Stimulated activated CD4-positive, alpha-beta T cell treated with anti-CD3 and anti-CD28 coated beads, TNF-alpha, amount 100 ng/mL, for 24 hours (primary cell): Measurements from ENCODE around the gene SIDT2.

Source experiments
- DNase-seq, 3 experiments: peaks; one replicate each; pipeline ENCODE4 v3.0.0-alpha.2; 2020; ENCODE audit warnings: low read depth in 3 of 3

The SIDT2 gene

DNA sequence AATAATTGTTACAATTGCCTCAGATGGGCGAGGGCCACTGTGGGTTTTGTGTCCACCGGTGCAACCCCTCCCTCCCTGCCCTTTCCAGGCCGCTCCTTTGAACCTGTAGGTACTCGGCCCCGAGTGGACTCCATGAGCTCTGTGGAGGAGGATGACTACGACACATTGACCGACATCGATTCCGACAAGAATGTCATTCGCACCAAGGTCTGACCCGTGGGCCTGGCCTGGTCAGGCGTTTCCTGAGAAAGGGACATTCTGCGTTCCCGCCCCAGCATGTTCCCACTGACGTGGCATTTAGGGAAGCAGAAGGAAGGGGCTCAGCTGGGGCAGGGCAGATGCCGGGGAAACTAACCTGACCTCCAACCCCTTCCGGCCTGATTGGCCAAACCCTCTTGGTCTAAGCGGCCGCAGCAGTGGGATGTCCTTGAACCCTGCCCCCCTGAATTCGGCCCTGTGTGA is 10.1 kb downstream of the SIDT2 start:
- DNase-seq: no peak

- no peak for DNase-seq
These were observed 10.8 kb downstream of the SIDT2 start for GRCh38 chr11:117189191-117189940.

GRCh38 chr11:117189941-117190544 is 11.5 kb downstream of the SIDT2 start:
- no peak for DNase-seq

DNA sequence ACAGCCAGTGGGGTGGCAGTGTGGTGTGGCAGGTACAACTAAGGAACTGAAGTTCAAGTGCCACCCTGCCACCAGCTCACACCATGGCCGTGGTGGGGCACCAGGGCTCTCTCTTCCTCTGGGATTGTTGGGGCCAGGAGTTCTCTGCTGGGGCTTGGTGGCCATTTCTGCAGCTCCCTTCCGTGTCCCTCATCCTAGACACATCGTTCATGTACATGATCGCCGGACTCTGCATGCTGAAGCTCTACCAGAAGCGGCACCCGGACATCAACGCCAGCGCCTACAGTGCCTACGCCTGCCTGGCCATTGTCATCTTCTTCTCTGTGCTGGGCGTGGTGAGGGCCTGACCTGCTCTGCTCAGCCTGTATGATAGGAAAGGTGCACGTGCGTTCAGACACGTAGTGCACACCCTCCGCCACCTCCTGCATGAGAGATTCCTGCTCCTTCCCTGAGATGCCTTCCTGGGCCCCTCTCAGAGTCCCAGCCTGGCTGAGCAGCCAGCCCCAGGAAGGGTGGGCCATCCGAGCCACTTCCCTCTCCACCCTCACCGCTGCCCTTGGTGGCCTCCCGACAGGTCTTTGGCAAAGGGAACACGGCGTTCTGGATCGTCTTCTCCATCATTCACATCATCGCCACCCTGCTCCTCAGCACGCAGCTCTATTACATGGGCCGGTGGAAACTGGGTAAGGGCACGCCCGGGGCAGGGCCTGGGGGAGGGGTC is 13.3 kb downstream of the SIDT2 start:
- no peak for DNase-seq

DNA sequence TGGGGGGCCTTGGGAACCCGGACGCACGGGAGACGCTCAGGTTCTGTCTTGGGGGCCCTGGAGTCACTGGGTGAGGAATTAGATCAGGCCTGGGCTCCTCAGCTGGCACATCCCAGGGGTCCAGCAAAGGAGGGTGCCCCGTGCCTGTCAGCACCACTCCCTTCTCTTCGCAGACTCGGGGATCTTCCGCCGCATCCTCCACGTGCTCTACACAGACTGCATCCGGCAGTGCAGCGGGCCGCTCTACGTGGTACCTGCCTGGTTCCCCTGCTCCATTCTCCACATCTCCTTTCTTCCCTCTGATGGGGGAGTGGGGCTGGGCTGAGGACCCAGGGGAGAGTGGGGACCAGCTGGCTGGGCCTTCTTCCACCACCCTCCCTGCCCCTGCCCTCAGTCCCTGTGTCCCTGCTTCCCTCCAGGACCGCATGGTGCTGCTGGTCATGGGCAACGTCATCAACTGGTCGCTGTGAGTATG is 13.9 kb downstream of the SIDT2 start:
- DNase-seq: no peak

- DNase-seq: no peak
These were observed 14.8 kb downstream of the SIDT2 start for GRCh38 chr11:117193130-117194020.

DNA sequence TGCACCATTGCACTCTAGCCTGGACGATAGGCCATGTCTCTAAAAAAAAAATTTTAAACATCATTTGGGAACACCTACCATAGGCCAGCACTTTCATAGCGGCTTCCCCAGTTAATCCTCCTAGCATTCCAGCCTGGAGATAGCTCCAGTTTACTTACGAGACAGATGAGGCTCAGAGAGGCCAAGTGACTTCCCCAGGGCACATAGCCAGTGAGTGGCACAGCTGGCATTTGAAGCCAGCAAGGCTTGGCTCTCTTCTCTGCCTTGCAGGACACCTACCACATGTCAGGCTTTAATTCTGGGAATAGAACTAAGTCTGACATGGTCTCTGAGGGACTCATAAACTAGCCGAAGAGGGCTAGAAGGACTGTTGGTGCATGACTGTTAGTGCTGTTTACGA is 15.7 kb downstream of the SIDT2 start:
- DNase-seq: no peak

DNA sequence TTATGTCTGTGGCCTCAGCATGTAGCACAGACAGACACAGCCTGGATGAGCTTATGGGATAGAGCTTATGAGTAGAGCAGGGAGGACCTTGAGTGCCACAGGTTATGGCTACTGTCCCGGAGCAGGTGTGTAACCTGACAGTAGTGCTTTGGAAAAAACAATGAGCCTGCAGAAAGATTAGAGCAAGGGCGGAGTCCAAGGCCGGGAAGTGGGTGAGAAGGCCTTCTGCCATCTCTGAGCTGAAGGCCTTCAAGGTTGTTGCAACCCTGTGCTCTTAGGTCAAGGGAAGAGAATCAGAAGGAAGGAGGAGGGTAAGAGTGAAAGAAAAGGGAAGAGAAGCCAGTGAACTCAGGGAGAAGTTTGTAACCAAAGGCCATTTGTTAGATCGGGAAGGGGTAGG is 16.7 kb downstream of the SIDT2 start:
- DNase-seq: no peak

- no peak for DNase-seq
These were observed 17.2 kb downstream of the SIDT2 start for GRCh38 chr11:117195761-117196160.

DNA sequence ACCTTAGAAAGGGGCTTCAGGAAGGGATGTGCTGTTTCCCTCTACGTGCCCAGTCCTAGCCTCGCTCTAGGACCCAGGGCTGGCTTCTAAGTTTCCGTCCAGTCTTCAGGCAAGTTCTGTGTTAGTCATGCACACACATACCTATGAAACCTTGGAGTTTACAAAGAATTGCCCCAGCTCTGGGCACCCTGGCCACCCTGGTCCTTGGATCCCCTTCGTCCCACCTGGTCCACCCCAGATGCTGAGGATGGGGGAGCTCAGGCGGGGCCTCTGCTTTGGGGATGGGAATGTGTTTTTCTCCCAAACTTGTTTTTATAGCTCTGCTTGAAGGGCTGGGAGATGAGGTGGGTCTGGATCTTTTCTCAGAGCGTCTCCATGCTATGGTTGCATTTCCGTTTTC is 18.5 kb downstream of the SIDT2 start:
- no peak for DNase-seq

DNA sequence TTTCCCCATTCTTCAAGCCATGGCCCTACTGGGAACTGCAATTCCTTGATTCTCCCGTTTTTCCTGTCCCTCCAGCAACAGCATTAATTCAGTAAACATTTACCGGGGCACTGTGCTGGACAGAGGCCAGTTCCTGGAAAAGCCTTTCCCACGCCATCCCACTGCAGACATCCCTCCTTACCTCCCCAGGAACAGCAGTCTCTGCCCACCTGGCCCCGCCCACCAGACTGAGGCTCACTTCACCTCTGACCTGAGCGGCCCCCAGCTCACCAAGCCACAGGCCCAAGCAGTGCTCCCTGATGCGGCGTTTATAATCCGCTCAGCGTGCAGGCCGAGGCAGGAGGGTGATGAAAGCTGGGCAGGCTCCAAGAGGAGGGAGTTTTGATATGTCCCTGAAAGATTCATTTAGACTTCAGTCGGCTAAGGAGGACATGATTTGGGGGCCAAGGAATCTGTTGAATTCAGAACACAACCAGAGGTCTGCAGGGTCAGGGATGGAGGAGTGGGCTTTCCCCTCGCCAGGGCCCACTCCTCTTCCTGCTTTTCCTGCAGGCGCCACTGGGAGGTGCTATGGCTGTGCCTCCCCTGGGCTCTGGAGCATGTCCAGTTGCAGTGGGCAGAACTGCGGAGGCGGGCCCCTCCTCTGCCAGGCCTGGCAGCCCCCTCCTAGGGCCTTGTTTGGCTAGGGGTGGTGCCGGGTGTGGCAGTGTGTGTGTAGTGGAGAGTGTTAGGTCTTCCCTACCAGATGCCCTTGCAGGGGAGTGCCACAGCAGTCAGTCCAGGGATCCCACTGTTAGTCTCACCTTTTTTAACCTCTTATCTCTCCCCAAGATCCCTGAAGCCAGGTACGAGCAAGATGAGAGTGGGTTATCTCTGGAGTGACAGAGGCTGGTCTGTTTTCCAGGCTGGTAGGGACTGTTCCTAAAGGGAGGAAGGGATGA is 19.2 kb downstream of the SIDT2 start:
- DNase-seq: no peak

GRCh38 chr11:117198613-117199012 is 20.1 kb downstream of the SIDT2 start:
- DNase-seq: no peak

DNA sequence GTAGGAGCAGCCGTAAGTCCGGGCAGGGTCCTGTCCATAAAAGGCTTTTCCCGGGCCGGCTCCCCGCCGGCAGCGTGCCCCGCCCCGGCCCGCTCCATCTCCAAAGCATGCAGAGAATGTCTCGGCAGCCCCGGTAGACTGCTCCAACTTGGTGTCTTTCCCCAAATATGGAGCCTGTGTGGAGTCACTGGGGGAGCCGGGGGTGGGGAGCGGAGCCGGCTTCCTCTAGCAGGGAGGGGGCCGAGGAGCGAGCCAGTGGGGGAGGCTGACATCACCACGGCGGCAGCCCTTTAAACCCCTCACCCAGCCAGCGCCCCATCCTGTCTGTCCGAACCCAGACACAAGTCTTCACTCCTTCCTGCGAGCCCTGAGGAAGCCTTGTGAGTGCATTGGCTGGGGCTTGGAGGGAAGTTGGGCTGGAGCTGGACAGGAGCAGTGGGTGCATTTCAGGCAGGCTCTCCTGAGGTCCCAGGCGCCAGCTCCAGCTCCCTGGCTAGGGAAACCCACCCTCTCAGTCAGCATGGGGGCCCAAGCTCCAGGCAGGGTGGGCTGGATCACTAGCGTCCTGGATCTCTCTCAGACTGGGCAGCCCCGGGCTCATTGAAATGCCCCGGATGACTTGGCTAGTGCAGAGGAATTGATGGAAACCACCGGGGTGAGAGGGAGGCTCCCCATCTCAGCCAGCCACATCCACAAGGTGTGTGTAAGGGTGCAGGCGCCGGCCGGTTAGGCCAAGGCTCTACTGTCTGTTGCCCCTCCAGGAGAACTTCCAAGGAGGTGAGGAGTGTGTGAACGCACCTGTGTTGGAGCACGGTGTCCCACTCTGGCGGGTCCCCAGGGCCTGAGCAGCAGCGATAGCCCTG is 20.7 kb downstream of the SIDT2 start, which contains the start of gene TAGLN:
Gene TAGLN, plus strand, starts transcription at position 318 of the 863 bp plus-strand sequence. CDS start 3,644 bp downstream, outside the sequence.
- no peak for DNase-seq

DNA sequence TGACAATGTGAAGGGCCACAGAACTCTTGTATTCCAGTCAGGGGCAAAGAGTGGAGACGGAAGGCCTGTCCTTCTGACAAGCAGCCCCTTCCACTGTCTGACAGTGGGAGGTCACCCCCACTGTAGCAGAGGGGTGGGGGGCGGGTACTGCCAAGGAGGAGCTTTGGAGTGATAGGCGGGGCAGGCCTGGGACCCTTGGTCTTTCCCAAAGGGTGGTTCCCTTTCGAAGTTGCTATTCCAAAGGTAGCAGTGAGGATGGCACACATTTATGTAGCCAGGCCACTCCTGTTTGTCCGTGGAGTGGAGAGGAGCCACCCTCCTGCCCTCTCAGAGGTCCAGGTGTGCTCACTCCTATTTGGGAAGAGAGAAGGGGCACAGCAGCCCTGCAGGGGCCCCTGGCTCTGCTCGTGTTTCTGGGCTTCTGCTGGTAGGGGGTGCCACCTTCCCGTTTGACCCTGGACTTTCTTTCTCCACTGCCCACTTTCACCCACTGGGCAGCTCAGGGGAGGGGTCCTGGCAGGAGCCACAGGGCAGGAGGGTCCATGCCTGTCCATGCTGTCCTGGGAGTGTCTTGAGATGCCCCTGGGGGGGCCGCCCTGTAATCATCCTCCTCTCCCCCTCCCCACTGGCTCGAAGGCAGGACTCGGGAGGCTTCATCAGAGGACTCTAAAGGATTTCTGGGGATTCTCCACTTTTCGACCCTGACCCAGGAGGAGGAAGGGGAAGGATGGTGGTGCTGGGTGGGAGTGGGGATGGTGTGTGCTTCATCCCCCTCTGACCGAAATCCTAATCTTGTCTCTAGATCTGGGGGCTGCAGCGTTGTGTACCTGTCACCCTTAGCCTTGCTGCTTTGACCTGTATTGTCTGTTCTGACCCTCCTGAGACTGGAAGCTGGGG is 21.6 kb downstream of the SIDT2 start:
- DNase-seq: no peak

DNA sequence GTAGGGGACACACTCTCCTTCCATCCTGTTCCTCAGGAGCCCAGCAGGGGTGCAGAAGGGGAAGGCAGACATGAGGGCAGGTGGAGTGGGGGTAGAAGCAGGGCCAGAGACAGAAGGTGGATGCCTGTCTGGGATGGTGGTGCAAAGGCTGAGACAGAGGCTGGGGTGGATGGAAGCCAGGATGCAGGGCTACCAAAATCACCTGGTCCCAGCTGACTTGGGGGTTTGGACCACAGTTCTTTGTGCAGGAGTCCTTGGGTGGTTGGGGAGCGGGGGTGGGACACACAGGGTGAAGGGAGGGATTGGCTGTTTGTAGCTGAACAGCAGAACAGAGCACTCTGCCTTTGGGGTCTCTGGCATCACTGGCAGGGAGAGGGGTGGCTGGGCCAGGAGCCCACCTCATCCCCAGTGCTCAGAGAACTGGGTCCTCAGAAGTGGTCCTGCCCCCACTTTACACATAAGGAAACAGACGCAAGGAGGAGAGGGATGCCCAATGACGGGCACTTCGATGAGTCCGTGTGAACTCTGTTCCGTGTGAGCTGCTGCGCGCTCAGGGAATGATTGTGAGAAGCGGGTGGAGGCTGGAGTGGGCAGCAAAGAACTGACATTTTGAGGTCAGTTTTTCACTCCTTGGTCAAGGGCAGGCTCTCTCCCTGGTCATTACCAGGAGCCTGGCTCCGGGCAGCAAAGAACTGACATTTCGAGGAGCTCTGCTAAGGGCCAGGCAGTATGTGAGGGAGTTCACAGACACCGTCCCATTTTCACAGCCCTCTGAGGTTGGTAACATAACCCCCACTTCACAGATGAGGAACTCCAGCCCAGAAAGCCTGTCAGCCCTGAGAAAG is 22.5 kb downstream of the SIDT2 start:
- no peak for DNase-seq

GRCh38 chr11:117201658-117202305 is 23.2 kb downstream of the SIDT2 start:
- DNase-seq: no peak
